ENCODE measurements around the gene DALRD3. TPM values are rescaled to one million over a fixed set of nuclear protein-coding genes. Genes with fewer than 3 reads are reported as not detected.

Gene DALRD3
- total and polyA plus RNA-seq, 2 experiments from 2014 or later = 40.2 to 65.3 TPM

GRCh38 chr3:49053543-49053942 lies 35.2 kb upstream of the DALRD3 start:
- no peak for TF ChIP-seq EZH2 (IDR thresholded peaks at IDR 0.05; ENCODE audit: insufficient read depth, poor library complexity, severe bottlenecking)
- H3K27ac ChIP-seq = no peak overlapping the region
- H4K20me1 ChIP-seq (ENCODE audit: insufficient read depth) = no peaks in the 10 kb centered on the region
- no peak overlapping the region for H2AFZ ChIP-seq
- in situ Hi-C loops (cut with MboI) = no loop called here
- no peaks in the 10 kb centered on the region for H3K9me2 ChIP-seq (ENCODE audit: insufficient read depth)
- peaks cover 36% of the 10 kb centered on the region; the same call in 1 of the 2 replicates for H3K36me3 ChIP-seq (ENCODE audit: low read depth)
- H3K9me3 ChIP-seq (ENCODE audit: low read depth) = no peaks in the 10 kb centered on the region
- DNase-seq = no peak
- H3K4me1 ChIP-seq (ENCODE audit: insufficient read depth) = no peaks in the 10 kb centered on the region
- WGBS, 2 experiments (ENCODE audit: low coverage in 1 of 2, low lambda C conversion rate in 2 of 2, missing lambda C conversion rate in 2 of 2) = 94 to 100% methylated on average over 1 of the region's 1 CpG
- H3K27me3 ChIP-seq (replicated peaks; ENCODE audit: insufficient read depth) = no peaks in the 10 kb centered on the region
- H3K4me2 ChIP-seq (ENCODE audit: unreplicated experiment) = no peak overlapping the region
- H3K79me2 ChIP-seq (ENCODE audit: insufficient read depth) = peaks cover 82% of the 10 kb centered on the region
- H3K9ac ChIP-seq = no peak overlapping the region
- H3K4me3 ChIP-seq = no peak overlapping the region
- H3F3A ChIP-seq (ENCODE audit: insufficient read depth) = peaks cover 10% of the 10 kb centered on the region; the same call in 1 of the 2 replicates

DNA sequence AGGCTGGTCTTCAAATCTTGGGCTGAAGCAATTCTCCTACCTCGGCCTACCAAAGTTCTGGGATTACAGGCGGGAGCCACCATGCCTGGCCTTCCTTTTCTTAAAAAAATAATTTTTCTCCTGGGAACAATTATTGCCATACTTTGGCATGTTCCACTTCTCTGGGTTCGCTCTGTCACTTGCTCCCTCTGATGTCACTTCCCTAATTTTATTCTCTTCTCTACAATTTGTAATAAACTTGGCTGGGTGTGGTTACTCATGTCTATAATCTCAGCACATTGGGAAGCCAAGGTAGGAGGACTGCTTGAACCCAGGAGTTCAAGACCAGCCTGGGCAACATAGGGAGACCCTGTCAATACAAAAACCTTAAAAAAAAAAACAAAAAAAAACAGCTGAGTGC lies 16.9 kb upstream of the DALRD3 start:
- Histone ChIP-seq H3F3A (ENCODE audit: insufficient read depth) (peaks cover 30% of the 10 kb centered on the region), H2AFZ (no peak overlapping the region), H3K79me2 (ENCODE audit: insufficient read depth) (peaks cover 19% of the 10 kb centered on the region), H3K9me2 (ENCODE audit: insufficient read depth) (no peaks in the 10 kb centered on the region), H3K4me1 (ENCODE audit: insufficient read depth) (peaks cover 6% of the 10 kb centered on the region; the same call in 1 of the 2 replicates), H3K9ac (no peak overlapping the region), H3K9me3 (ENCODE audit: low read depth) (no peaks in the 10 kb centered on the region), H3K36me3 (ENCODE audit: low read depth) (peaks cover 15% of the 10 kb centered on the region; the same call in 1 of the 2 replicates), H4K20me1 (ENCODE audit: insufficient read depth) (no peaks in the 10 kb centered on the region), H3K27me3 (replicated peaks; ENCODE audit: insufficient read depth) (no peaks in the 10 kb centered on the region), H3K27ac (no peak overlapping the region), H3K4me3 (no peak overlapping the region), H3K4me2 (ENCODE audit: unreplicated experiment) (no peak overlapping the region)
- WGBS, 2 experiments (ENCODE audit: low coverage in 1 of 2, low lambda C conversion rate in 2 of 2, missing lambda C conversion rate in 2 of 2) = 74 to 80% methylated on average over 3 of the region's 3 CpGs
- in situ Hi-C loops (cut with MboI) = no loop called here
- TF ChIP-seq EZH2phosphoT487 (IDR thresholded peaks at IDR 0.05; ENCODE audit: insufficient read depth, low read depth) (no peak), EZH2 (IDR thresholded peaks at IDR 0.05; ENCODE audit: insufficient read depth, poor library complexity, severe bottlenecking) (no peak)
- no peak for DNase-seq

DNA sequence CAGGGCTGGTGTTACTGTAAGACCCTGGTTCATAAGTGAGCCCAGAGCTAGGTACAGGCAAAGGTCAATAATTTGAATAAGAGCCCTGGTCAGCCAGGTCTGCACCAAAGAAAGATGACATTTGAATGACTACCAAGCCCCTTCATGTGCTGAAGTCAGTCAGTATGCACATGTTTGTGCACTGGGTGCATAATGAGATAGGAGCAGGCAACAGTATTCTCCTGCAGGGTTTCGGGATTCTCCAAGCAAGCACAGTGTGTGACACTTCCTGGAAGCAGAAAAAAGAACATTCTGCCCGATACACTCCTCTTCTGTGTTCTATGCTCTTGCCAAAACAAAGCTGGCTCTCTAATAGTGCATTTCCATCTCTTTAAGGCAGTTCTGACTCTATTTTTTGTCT lies 16.3 kb upstream of the DALRD3 start:
- Histone ChIP-seq H3K9me2 (ENCODE audit: insufficient read depth) (no peaks in the 10 kb centered on the region), H3K4me3 (no peak overlapping the region), H4K20me1 (ENCODE audit: insufficient read depth) (no peaks in the 10 kb centered on the region), H3K4me1 (ENCODE audit: insufficient read depth) (peaks cover 6% of the 10 kb centered on the region; the same call in 1 of the 2 replicates), H3F3A (ENCODE audit: insufficient read depth) (peaks cover 36% of the 10 kb centered on the region), H3K36me3 (ENCODE audit: low read depth) (peaks cover 17% of the 10 kb centered on the region), H3K9ac (no peak overlapping the region), H3K9me3 (ENCODE audit: low read depth) (no peaks in the 10 kb centered on the region), H3K27me3 (replicated peaks; ENCODE audit: insufficient read depth) (no peaks in the 10 kb centered on the region), H3K27ac (no peak overlapping the region), H2AFZ (no peak overlapping the region), H3K4me2 (ENCODE audit: unreplicated experiment) (no peak overlapping the region), H3K79me2 (ENCODE audit: insufficient read depth) (peaks cover 19% of the 10 kb centered on the region)
- WGBS, 2 experiments (ENCODE audit: low coverage in 1 of 2, low lambda C conversion rate in 2 of 2, missing lambda C conversion rate in 2 of 2) = 80% methylated on average over 2 of the region's 2 CpGs
- no peak for DNase-seq
- in situ Hi-C loops (cut with MboI) = no loop called here
- TF ChIP-seq EZH2 (IDR thresholded peaks at IDR 0.05; ENCODE audit: insufficient read depth, poor library complexity, severe bottlenecking) (no peak), EZH2phosphoT487 (IDR thresholded peaks at IDR 0.05; ENCODE audit: insufficient read depth, low read depth) (no peak)

GRCh38 chr3:49032646-49033304 lies 14.4 kb upstream of the DALRD3 start:
- in situ Hi-C loops (cut with MboI) = no loop called here
- Histone ChIP-seq H3K9me3 (ENCODE audit: low read depth) (no peaks in the 10 kb centered on the region), H3F3A (ENCODE audit: insufficient read depth) (peaks cover 47% of the 10 kb centered on the region), H4K20me1 (ENCODE audit: insufficient read depth) (no peaks in the 10 kb centered on the region), H3K27me3 (replicated peaks; ENCODE audit: insufficient read depth) (no peaks in the 10 kb centered on the region), H3K9ac (no peak overlapping the region), H3K9me2 (ENCODE audit: insufficient read depth) (no peaks in the 10 kb centered on the region), H3K4me1 (ENCODE audit: insufficient read depth) (peaks cover 14% of the 10 kb centered on the region), H3K4me2 (ENCODE audit: unreplicated experiment) (no peak overlapping the region), H3K4me3 (no peak overlapping the region), H2AFZ (no peak overlapping the region), H3K27ac (peak overlapping the region; percentile 21), H3K79me2 (ENCODE audit: insufficient read depth) (peaks cover 33% of the 10 kb centered on the region), H3K36me3 (ENCODE audit: low read depth) (peaks cover 19% of the 10 kb centered on the region)
- DNase-seq = peak; percentile 29
- no peak for TF ChIP-seq EZH2phosphoT487 (IDR thresholded peaks at IDR 0.05; ENCODE audit: insufficient read depth, low read depth)
- no peak for TF ChIP-seq EZH2 (IDR thresholded peaks at IDR 0.05; ENCODE audit: insufficient read depth, poor library complexity, severe bottlenecking)
- WGBS, 2 experiments (ENCODE audit: low coverage in 1 of 2, low lambda C conversion rate in 2 of 2, missing lambda C conversion rate in 2 of 2) = 79 to 84% methylated on average over 6 of the region's 6 CpGs

All from GM23248 (cell line).